ENCODE data around the gene PLD3. TPM values are rescaled to one million over a fixed set of nuclear protein-coding genes. Genes with fewer than 3 reads are reported as not detected.

PLD3 gene
- total RNA-seq, 2 experiments from 2014 or later, result 65.1 to 70.0 TPM

DNA sequence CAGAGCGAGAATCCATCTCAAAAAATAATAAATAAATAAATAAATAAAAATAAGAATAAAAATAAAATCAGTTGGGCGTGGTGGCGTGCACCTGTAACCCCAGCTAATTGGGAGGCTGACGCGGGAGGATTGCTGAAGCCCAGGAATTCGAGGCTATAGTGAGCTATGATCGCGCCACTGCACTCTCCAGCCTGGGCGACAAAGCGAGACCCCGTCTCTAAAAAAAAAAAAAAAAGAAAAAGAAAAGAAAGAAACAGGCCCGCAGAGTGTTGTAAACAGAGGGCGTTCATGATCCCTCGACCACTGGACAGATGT lies 71.9 kb downstream of the PLD3 start:
- H3K27ac Mint-ChIP-seq, result peak overlapping the region; percentile 92
- no peaks in the 10 kb centered on the region for H3K9me3 Mint-ChIP-seq (ENCODE audit: insufficient read depth)
- peak overlapping the region; percentile 80 for H3K4me3 Mint-ChIP-seq
- no peaks in the 10 kb centered on the region for H3K27me3 Mint-ChIP-seq (ENCODE audit: low read depth)
- DNase-seq, result no peak
- ChIA-PET CTCF (interaction anchor here (0.7 to 4.2 kb wide), 26 partner anchors 9 to 1019 kb away, joined by 3 to 38 read pairs (median 6); partner anchors contain the start of genes BLVRB, C19orf47, DMAC2 and PLD3), POLR2A (interaction anchor here (0.6 to 1.9 kb wide), 13 partner anchors 10 to 1583 kb away, joined by 3 to 24 read pairs (median 4); partner anchors contain the start of genes BLVRB, C19orf47, PLD3 and SERTAD3)
- ATAC-seq, result no peak
- H3K36me3 Mint-ChIP-seq (ENCODE audit: low read depth), result peaks cover 20% of the 10 kb centered on the region
- H3K4me1 Mint-ChIP-seq (ENCODE audit: low read depth), result peaks cover 49% of the 10 kb centered on the region

DNA sequence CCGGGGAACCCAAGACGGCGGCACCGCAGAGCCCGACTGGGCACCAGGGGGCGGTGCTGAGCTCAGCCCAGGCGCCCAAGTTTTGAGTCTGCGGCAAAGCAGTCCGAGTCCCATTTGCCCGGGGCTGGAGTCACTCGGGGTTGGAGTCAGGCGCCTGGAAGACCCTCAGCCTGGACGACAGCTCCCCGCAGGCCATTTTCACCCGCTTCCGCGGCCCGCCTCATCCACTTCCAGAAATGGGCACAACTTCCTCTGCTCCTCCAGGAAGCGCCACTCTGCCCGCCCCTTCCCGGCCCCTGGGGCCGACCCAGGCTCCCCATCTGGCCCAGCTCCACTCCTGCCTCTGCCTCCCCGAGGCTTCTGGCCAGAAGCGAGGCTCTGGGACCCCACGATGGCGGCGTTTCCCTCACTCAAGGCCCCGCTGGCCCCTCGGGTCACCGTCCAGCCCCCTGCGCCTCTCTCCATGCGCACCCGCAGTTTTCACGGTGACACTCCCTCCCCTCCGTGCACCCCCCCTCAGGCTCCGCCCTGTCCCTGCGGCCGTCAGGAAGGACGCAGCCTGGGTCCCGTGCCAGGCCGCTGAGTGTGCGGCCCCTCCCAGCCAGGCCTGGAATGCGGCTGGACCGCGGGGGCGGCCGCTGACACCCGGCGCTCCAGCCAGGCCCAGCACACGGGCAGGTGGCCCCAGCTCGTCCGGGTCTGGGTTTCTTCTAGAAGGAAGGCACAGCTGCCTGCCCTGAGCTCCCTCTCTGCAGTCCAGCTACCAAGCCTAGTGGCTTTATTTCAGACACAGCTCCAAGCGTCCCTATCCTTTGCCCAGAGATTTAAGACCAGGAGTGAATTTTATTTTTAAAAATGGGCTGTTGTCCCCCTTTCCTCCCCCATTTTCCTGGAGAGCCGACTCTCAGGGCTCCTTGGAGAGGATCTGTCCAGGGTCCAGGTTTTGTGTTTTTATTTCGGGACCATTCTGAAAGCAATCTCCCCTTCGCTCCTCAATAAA lies 72.6 kb downstream of the PLD3 start:
- Mint-ChIP-seq H3K4me3 (peak overlapping the region; percentile 80), H3K9me3 (ENCODE audit: insufficient read depth) (no peaks in the 10 kb centered on the region), H3K27ac (peak overlapping the region; percentile 92), H3K4me1 (ENCODE audit: low read depth) (peaks cover 47% of the 10 kb centered on the region), H3K36me3 (ENCODE audit: low read depth) (peaks cover 20% of the 10 kb centered on the region), H3K27me3 (ENCODE audit: low read depth) (no peaks in the 10 kb centered on the region)
- ChIA-PET CTCF (interaction anchor here (0.7 to 4.2 kb wide), 27 partner anchors 9 to 1019 kb away, joined by 3 to 38 read pairs (median 5); partner anchors contain the start of genes BLVRB, C19orf47, DMAC2 and PLD3), POLR2A (interaction anchor here (0.7 to 1.9 kb wide), 13 partner anchors 8 to 233 kb away, joined by 3 to 24 read pairs (median 4); partner anchors contain the start of genes BLVRB, C19orf47, PLD3 and PRX)
- DNase-seq, result peak; percentile 76
- ATAC-seq, result peak; percentile 48

DNA sequence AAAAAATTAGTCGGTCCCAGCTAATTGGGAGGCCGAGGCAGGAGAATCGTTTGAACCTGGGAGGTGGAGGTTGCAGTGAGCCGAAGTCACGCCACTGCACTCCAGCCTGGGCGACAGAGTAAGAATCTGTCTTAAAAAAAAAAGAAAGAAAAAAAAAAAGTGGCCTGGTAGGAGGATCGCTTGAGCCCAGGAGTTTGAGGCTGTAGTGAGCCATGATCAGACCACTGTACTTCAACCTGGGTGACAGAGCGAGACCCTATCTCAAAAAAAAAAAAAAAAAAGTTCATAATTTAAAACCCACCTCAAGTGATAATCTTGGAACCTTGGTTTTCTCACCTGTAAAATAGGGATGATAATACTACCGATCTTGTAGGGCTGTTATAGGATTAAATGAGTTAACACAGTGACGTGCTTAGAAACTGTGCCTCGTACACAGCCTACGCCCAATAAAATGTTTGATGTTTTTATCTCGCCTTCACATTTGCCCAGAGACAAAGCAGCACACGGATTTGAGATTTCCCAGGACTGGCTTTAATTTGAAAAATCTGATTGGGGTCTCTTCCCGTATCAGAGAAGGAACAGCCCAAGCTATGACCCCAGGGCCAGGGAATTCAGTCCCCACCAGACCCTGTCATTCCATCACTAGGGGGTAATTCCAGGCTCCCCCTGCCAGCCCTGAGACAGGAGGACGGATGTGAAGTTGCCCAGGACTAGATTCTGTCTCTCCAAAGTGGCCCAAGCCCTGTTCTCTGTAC lies 73.7 kb downstream of the PLD3 start:
- H3K27me3 Mint-ChIP-seq (ENCODE audit: low read depth), result no peaks in the 10 kb centered on the region
- ATAC-seq, result no peak
- H3K4me3 Mint-ChIP-seq, result no peak overlapping the region
- H3K9me3 Mint-ChIP-seq (ENCODE audit: insufficient read depth), result no peaks in the 10 kb centered on the region
- ChIA-PET CTCF (interaction anchor here (1.0 to 4.2 kb wide), 5 partner anchors 10 to 117 kb away, joined by 3 to 38 read pairs (median 10); partner anchors contain the start of genes BLVRB, C19orf47 and PLD3), POLR2A (interaction anchor here (0.7 to 1.2 kb wide), 2 partner anchors 9 to 234 kb away, joined by 3 read pairs; partner anchors contain the start of gene PRX)
- peaks cover 43% of the 10 kb centered on the region for H3K4me1 Mint-ChIP-seq (ENCODE audit: low read depth)
- H3K36me3 Mint-ChIP-seq (ENCODE audit: low read depth), result peaks cover 20% of the 10 kb centered on the region
- peak overlapping the region; percentile 30 for H3K27ac Mint-ChIP-seq
- DNase-seq, result no peak

DNA sequence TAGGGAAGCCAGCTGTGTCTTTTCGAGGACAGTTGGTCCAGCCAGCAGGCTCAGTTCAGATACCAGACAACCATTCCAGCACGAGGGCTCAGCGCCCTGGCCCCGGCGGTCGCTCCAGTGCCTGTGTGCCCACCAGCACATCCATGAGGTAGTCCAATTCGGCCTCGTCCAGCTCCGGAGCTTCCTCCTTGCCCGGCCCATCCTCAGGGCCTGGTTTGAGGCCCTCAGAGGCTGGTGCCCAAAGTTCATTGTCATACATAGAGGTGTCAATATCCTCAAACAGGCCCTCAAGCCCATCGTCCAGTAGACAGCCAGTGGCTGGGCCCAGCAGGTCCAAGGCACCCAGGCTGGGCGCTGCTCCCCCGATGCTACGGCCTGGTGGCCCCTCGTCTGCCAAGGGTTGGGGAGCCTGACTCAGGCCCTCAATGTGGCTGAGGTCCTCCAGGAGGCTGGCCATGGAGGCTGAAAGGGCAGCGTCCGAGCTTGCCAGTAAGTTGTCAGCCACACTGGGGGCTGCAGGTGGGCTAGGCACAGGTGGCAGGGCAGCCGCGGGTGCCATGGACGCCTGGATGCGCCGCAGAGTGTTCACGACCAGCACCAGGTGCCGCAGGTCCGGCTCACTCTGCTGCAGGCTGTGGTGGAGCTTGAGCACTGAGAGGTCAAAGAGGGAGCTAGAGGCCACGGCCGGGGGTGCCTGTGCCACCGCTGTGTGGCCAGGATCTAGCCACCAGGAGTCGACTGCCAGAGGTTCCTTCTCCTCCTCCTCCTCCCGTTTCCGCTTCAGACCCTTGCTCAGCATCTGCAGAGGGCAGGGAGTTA lies 74.5 kb downstream of the PLD3 start:
- CTCF ChIA-PET, result interaction anchor here (1.0 to 4.2 kb wide), 3 partner anchors 10 to 118 kb away, joined by 3 to 38 read pairs (median 16); partner anchors contain the start of gene BLVRB
- ATAC-seq (no peak), DNase-seq (no peak)
- H3K36me3 Mint-ChIP-seq (ENCODE audit: low read depth), result peaks cover 20% of the 10 kb centered on the region
- H3K27me3 Mint-ChIP-seq (ENCODE audit: low read depth), result no peaks in the 10 kb centered on the region
- POLR2A ChIA-PET, result interaction anchor here (1.3 kb wide), 1 partner anchor 20 kb away, joined by 6 read pairs; the partner anchor contains the start of gene SERTAD3
- H3K4me3 Mint-ChIP-seq, result no peak overlapping the region
- peaks cover 35% of the 10 kb centered on the region for H3K4me1 Mint-ChIP-seq (ENCODE audit: low read depth)
- H3K9me3 Mint-ChIP-seq (ENCODE audit: insufficient read depth), result no peaks in the 10 kb centered on the region
- H3K27ac Mint-ChIP-seq, result peak overlapping the region; percentile 30

DNA sequence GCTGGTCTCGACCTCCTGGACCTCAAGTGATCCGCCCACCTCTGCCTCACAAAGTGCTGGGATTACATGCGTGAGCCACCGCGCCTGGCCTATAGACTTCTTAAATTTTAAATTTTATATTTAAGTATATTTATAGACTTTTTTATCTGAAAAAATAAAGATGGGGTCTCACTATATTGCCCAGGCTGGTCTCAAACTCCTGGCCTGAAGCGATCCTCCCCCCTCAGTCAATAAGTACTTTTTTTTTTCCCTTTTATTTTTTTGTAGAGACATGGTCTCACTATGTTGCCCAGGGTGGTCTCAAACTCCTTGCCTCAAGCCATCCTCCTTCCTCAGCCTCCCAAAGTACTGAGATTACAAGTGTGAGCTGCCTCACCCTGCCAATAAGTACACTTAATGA lies 75.4 kb downstream of the PLD3 start:
- Mint-ChIP-seq H3K9me3 (ENCODE audit: insufficient read depth) (no peaks in the 10 kb centered on the region), H3K4me3 (peak overlapping the region; percentile 16), H3K27me3 (ENCODE audit: low read depth) (no peaks in the 10 kb centered on the region), H3K36me3 (ENCODE audit: low read depth) (peaks cover 20% of the 10 kb centered on the region), H3K4me1 (ENCODE audit: low read depth) (peaks cover 31% of the 10 kb centered on the region), H3K27ac (no peak overlapping the region)
- CTCF ChIA-PET, result interaction anchor here (0.9 to 1.3 kb wide), 2 partner anchors 8 to 41 kb away, joined by 4 read pairs; partner anchors contain the start of gene BLVRB
- no peak for ATAC-seq
- DNase-seq, result no peak
- POLR2A ChIA-PET, result interaction anchor here (1.3 kb wide), 2 partner anchors 19 kb away, joined by 5 to 6 read pairs; partner anchors contain the start of gene SERTAD3

DNA sequence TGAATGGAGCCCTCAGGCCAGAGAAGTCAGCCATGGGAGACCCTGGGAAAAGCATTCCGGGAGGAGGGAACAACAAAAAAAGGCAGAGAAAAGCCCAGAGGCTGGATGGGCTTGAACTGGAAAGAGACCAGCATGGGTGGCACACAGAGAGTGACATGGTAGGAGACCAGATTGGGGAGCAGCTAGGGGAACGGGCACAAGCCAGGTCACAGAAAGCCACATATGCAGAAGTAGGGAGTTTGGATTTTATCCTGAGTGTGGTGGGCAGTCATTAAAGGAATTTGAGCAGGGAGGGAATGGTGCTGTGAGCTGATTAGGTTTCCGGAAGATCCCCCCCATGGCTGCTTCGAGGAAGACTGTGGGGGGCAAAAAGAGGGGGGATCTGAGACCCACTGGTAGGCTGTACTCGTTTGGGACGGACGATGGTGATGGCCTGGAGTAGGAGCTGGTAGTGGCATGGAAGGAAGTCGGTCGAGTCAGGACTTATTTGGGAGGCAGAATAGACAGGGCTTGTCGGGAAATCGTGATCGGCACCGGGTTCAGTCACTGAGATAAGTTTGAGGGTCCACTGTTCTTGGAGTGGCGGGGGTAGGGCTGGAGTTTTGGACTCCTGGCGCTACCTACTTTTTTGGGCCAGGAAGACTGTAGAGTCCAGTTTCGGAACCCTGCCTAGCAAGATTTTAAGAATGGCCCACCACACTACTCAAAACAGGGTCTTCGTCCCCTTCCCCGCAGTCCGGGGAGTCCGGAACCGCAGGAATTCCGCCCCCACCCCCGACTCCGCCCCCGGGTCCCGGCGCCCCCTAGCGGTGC lies 76.3 kb downstream of the PLD3 start:
- CTCF ChIA-PET, result interaction anchor here (0.9 to 1.3 kb wide), 4 partner anchors 9 to 41 kb away, joined by 3 to 5 read pairs (median 4); partner anchors contain the start of gene BLVRB
- no peaks in the 10 kb centered on the region for H3K9me3 Mint-ChIP-seq (ENCODE audit: insufficient read depth)
- no peaks in the 10 kb centered on the region for H3K27me3 Mint-ChIP-seq (ENCODE audit: low read depth)
- DNase-seq (peak; percentile 41), ATAC-seq (no peak)
- peaks cover 29% of the 10 kb centered on the region for H3K4me1 Mint-ChIP-seq (ENCODE audit: low read depth)
- POLR2A ChIA-PET, result interaction anchor here (0.5 to 1.3 kb wide), 5 partner anchors 12 to 1122 kb away, joined by 3 to 5 read pairs (median 3); no protein-coding TSS in a partner anchor
- peaks cover 19% of the 10 kb centered on the region for H3K36me3 Mint-ChIP-seq (ENCODE audit: low read depth)
- peak overlapping the region; percentile 81 for H3K4me3 Mint-ChIP-seq
- H3K27ac Mint-ChIP-seq, result peak overlapping the region; percentile 90

DNA sequence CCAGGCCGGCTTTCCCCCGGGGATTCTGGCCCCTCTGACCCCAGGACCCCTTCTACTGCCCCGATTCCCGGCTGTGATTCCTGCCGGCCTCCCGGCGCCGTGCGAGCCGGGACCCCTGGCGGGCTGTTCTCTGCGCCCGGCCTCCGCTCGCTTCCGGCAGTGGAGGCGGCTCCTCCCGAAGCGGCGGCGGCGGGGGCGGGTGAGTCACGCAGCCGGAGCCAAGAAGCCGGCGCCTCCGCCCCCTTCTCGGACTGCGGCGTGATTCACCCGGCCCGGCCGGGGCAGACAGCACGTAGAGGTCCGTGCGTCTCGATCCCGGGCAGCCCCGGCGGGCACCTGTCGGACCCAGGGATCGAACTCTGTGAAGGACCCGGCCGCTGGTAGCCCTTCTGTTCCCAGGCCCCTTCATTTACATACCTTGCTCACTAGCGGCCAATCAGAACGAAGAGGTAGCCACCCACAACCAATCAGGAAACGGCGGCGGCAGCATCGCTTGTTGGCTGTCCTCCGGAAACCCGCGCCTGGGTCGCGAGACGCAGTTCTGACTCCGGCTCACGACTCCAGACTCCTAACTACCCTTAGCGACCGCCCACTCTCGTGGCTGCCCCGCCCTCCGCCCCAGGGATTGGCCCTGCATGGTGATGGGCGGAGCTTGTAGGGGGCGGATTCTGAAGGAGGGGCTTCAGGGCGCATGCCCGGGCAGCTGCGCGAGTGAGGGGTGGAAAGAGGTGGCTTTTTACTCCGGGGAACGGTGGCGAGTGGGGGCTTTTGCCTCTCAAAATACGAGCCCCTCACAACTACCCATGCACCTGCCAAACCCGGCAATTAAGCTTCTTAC lies 77.2 kb downstream of the PLD3 start, which contains the start of gene SERTAD1:
Gene SERTAD1, minus strand, starts transcription at position 543 of the 838 bp plus-strand sequence. CDS start 2,446 bp downstream, outside the sequence.
- H3K36me3 Mint-ChIP-seq (ENCODE audit: low read depth), result peaks cover 19% of the 10 kb centered on the region

More for the DNA sequence above, 77.2 kb downstream of the PLD3 start, which contains the start of gene SERTAD1:
- ChIA-PET CTCF (interaction anchor here (0.9 to 1.7 kb wide), 6 partner anchors 8 to 40 kb away, joined by 3 to 9 read pairs (median 4); partner anchors contain the start of gene BLVRB), POLR2A (interaction anchor here (0.5 to 2.3 kb wide), 10 partner anchors 10 to 1121 kb away, joined by 3 to 29 read pairs (median 4); partner anchors contain the start of genes NUMBL and SERTAD3)
- peak within 1 kb of the TSS; percentile 90 for H3K27ac Mint-ChIP-seq
- H3K4me3 Mint-ChIP-seq, result peak within 1 kb of the TSS; percentile 81
- H3K27me3 Mint-ChIP-seq (ENCODE audit: low read depth), result no peaks in the 10 kb centered on the region
- H3K4me1 Mint-ChIP-seq (ENCODE audit: low read depth), result peaks cover 26% of the 10 kb centered on the region
- no peaks in the 10 kb centered on the region for H3K9me3 Mint-ChIP-seq (ENCODE audit: insufficient read depth)
- DNase-seq (peak; percentile 100), ATAC-seq (peak; percentile 91)

All from activated CD8-positive, alpha-beta T cell treated with anti-CD3 and anti-CD28 coated beads, Interleukin-2, amount 10 ng/mL, durations not matched to agents 7 days and 5 days (primary cell).